Measurements from ENCODE around the gene RNF17.

- TF ChIP-seq ZNF274 (IDR thresholded peaks at IDR 0.05; ENCODE audit: low read depth, low read length) (no peak), YY1 (IDR thresholded peaks at IDR 0.05; ENCODE audit: insufficient read depth, insufficient read length) (no peak), SUZ12 (IDR thresholded peaks at IDR 0.05; ENCODE audit: extremely low read depth, insufficient read depth, insufficient read length) (no peak)
These were observed 111.6 kb downstream of the RNF17 start for GRCh38 chr13:24875566-24875965.
